H9 (cell line): ENCODE data around the gene EFCAB5. TPM values are rescaled to one million over a fixed set of nuclear protein-coding genes. Genes with fewer than 3 reads are reported as not detected.
"Not testable (repeated sequence)": the region's sequence is repeated elsewhere in the genome, so short reads cannot be mapped to it uniquely, and the experiment has no call there.

Experiments used
- DNase-seq: peaks from one replicate; pipeline ENCODE4 v3.0.0-alpha.2; 2017
- H2AFZ ChIP-seq: one replicate; pipeline ENCODE4 v1.6.1; 2013; ENCODE audit warnings: mild to moderate bottlenecking, low read length, control low read depth, moderate library complexity
- H2AK5ac ChIP-seq: 2 replicates; pipeline ENCODE4 v1.6.1; 2013; ENCODE audit warnings: low read length, control low read depth, mixed read lengths; ENCODE audit not compliant: insufficient read length
- H2BK120ac ChIP-seq: one replicate; pipeline ENCODE4 v1.6.1; 2013; ENCODE audit warnings: low read depth, mild to moderate bottlenecking, low read length, control low read depth, inconsistent platforms; ENCODE audit not compliant: poor library complexity, severe bottlenecking
- H2BK12ac ChIP-seq: 2 replicates; pipeline ENCODE4 v1.6.1; 2013; ENCODE audit warnings: low read length, control low read depth, mixed read lengths, low read depth; ENCODE audit not compliant: insufficient read length
- H2BK15ac ChIP-seq: 2 replicates; pipeline ENCODE4 v1.6.1; 2013; ENCODE audit warnings: low read depth, low read length, control low read depth
- H2BK20ac ChIP-seq: one replicate; pipeline ENCODE4 v1.6.1; 2013; ENCODE audit warnings: low read depth, mild to moderate bottlenecking, low read length, control low read depth, inconsistent platforms; ENCODE audit not compliant: poor library complexity, severe bottlenecking
- H2BK5ac ChIP-seq: 2 replicates; pipeline ENCODE4 v1.6.1; 2013; ENCODE audit warnings: low read length, control low read depth, mixed read lengths; ENCODE audit not compliant: insufficient read length
- H3K14ac ChIP-seq: 2 replicates; pipeline ENCODE4 v1.6.1; 2013; ENCODE audit warnings: low read length, control low read depth; ENCODE audit not compliant: insufficient read depth
- H3K18ac ChIP-seq: 2 replicates; pipeline ENCODE4 v1.6.1; 2013; ENCODE audit warnings: low read depth, mild to moderate bottlenecking, mixed read lengths, low read length, control low read depth; ENCODE audit not compliant: insufficient read length
- H3K23ac ChIP-seq: 2 replicates; pipeline ENCODE4 v1.6.1; 2013; ENCODE audit warnings: low read length, control low read depth, mixed read lengths, low read depth; ENCODE audit not compliant: insufficient read length
- H3K23me2 ChIP-seq: 2 replicates; pipeline ENCODE4 v1.6.1; 2013; ENCODE audit warnings: low read depth, mild to moderate bottlenecking, mixed read lengths, low read length, control low read depth; ENCODE audit not compliant: insufficient read length, poor library complexity, severe bottlenecking
- H3K27ac ChIP-seq: 2 replicates; pipeline ENCODE4 v1.5.1; 2013; ENCODE audit warnings: low read length, control low read depth, mixed read lengths, low read depth; ENCODE audit not compliant: insufficient read length
- H3K27me3 ChIP-seq: 2 replicates; pipeline ENCODE4 v1.6.1; 2013; ENCODE audit warnings: low read length, control low read depth, inconsistent platforms; ENCODE audit not compliant: insufficient read depth
- H3K4ac ChIP-seq: 2 replicates; pipeline ENCODE4 v1.6.1; 2013; ENCODE audit warnings: low read depth, mild to moderate bottlenecking, control low read depth, inconsistent platforms, low read length, moderate library complexity
- H3K4me1 ChIP-seq: 2 replicates; pipeline ENCODE4 v1.6.1; 2013; ENCODE audit warnings: low read length, control low read depth, inconsistent platforms; ENCODE audit not compliant: insufficient read depth
- H3K4me2 ChIP-seq: 2 replicates; pipeline ENCODE4 v1.6.1; 2013; ENCODE audit warnings: low read length, control low read depth, mixed read lengths; ENCODE audit not compliant: insufficient read length, insufficient read depth
- H3K56ac ChIP-seq: 2 replicates; pipeline ENCODE4 v1.6.1; 2013; ENCODE audit warnings: low read depth, mild to moderate bottlenecking, mixed read lengths, low read length, control low read depth; ENCODE audit not compliant: insufficient read length
- H3K79me1 ChIP-seq: 2 replicates; pipeline ENCODE4 v1.6.1; 2013; ENCODE audit warnings: low read depth, mild to moderate bottlenecking, moderate library complexity, low read length, control low read depth, inconsistent platforms; ENCODE audit not compliant: insufficient read depth, poor library complexity, severe bottlenecking
- H3K79me2 ChIP-seq: 2 replicates; pipeline ENCODE4 v1.6.1; 2013; ENCODE audit warnings: low read length, control low read depth, inconsistent platforms; ENCODE audit not compliant: insufficient read depth
- H3K9ac ChIP-seq: 2 replicates; pipeline ENCODE4 v1.6.1; 2013; ENCODE audit warnings: low read length, control low read depth, mixed read lengths; ENCODE audit not compliant: insufficient read length; ENCODE audit errors: extremely low read depth
- H3K9me3 ChIP-seq: one replicate; pipeline ENCODE4 v1.6.1; 2013; ENCODE audit warnings: low read depth, low read length, inconsistent platforms; ENCODE audit not compliant: control insufficient read depth
- H3T11ph ChIP-seq: one replicate; pipeline ENCODE4 v1.6.1; 2013; ENCODE audit warnings: mild to moderate bottlenecking, low read length, control low read depth, inconsistent platforms
- H4K20me1 ChIP-seq: one replicate; pipeline ENCODE4 v1.6.1; 2013; ENCODE audit not compliant: control insufficient read depth, insufficient read length, insufficient read depth
- H4K5ac ChIP-seq: 2 replicates; pipeline ENCODE4 v1.6.1; 2013; ENCODE audit warnings: low read depth, mild to moderate bottlenecking, mixed read lengths, low read length, control low read depth; ENCODE audit not compliant: insufficient read length
- H4K8ac ChIP-seq: replicated peaks from 2 replicates; pipeline ENCODE4 v1.6.1; 2013; ENCODE audit warnings: low read length, control low read depth, mixed read lengths, low read depth; ENCODE audit not compliant: insufficient read length
- H4K91ac ChIP-seq: 2 replicates; pipeline ENCODE4 v1.6.1; 2013; ENCODE audit warnings: low read depth, mild to moderate bottlenecking, moderate library complexity, mixed read lengths, low read length, control low read depth; ENCODE audit not compliant: insufficient read length
- H3K27ac Mint-ChIP-seq, 3 experiments: 2 replicates in 2 of 3; 3 replicates in 1 of 3; pipeline ENCODE4 v1.8.0; 2020 to 2021; ENCODE audit warnings: mixed read lengths in 3 of 3, mild to moderate bottlenecking in 1 of 3, moderate library complexity in 1 of 3
- H3K27me3 Mint-ChIP-seq: 2 replicates; pipeline ENCODE4 v1.8.0; 2021; ENCODE audit warnings: low read depth, mild to moderate bottlenecking, moderate library complexity, mixed read lengths
- H3K36me3 Mint-ChIP-seq, 3 experiments: 2 replicates in 2 of 3; 3 replicates in 1 of 3; pipeline ENCODE4 v1.8.0; 2020 to 2021; ENCODE audit warnings: low read depth in 3 of 3, mixed read lengths in 3 of 3; ENCODE audit not compliant: insufficient read depth in 1 of 3
- H3K4me1 Mint-ChIP-seq, 2 experiments: 2 replicates each; pipeline ENCODE4 v1.8.0; 2020; ENCODE audit warnings: mixed read lengths in 2 of 2
- H3K4me3 Mint-ChIP-seq, 2 experiments: 2 replicates in 1 of 2; 3 replicates in 1 of 2; pipeline ENCODE4 v1.8.0; 2020 to 2021; ENCODE audit warnings: mild to moderate bottlenecking in 2 of 2, mixed read lengths in 2 of 2, moderate library complexity in 1 of 2
- H3K9me3 Mint-ChIP-seq, 2 experiments: 2 replicates in 1 of 2; 3 replicates in 1 of 2; pipeline ENCODE4 v1.8.0; 2020; ENCODE audit warnings: mild to moderate bottlenecking in 2 of 2, mixed read lengths in 2 of 2, moderate library complexity in 1 of 2
- CTCF ChIP-seq: fragments of 200-600 bp; sonication (generic); conservative IDR thresholded peaks from 3 replicates; pipeline ENCODE4 v1.8.0; 2021; ENCODE audit warnings: antibody characterized with exemption, mild to moderate bottlenecking
- WGBS: extraction: QIAGEN DNeasy Blood & Tissue Kit; methylation state at CpG from one replicate; pipeline ENCODE4 v1.1.7; 2013; ENCODE audit warnings: missing lambda C conversion rate, low lambda C conversion rate, mixed read lengths; ENCODE audit not compliant: insufficient read length; ENCODE audit errors: extremely low coverage; 5-methylcytosine and 5-hydroxymethylcytosine counted together
- total RNA-seq: library from RNA; stranded (reverse); gene quantifications from 2 replicates; pipeline ENCODE4 v1.2.1, GENCODE V29; 2021

EFCAB5 gene
- total RNA-seq, 1 experiment from 2014 or later, result not detected

- Histone ChIP-seq H3K27ac (no peak overlapping the region), H3K23me2 (no peaks in the 10 kb centered on the region), H3K4me2 (no peak overlapping the region), H2BK15ac (no peak overlapping the region), H3K9me3 (no peaks in the 10 kb centered on the region), H3K9ac (no peak overlapping the region), H2BK20ac (no peak overlapping the region), H2BK5ac (no peak overlapping the region), H2AFZ (no peak overlapping the region), H3K18ac (no peak overlapping the region), H3K56ac (no peak overlapping the region), H3K27me3 (no peaks in the 10 kb centered on the region), H4K91ac (no peak overlapping the region), H3K23ac (no peak overlapping the region), H3K4me1 (no peaks in the 10 kb centered on the region), H4K20me1 (no peaks in the 10 kb centered on the region), H3K79me1 (no peaks in the 10 kb centered on the region), H3K4ac (no peak overlapping the region), H2BK12ac (no peak overlapping the region), H3T11ph (no peak overlapping the region), H2AK5ac (no peak overlapping the region), H4K5ac (no peak overlapping the region), H3K14ac (no peak overlapping the region), H2BK120ac (no peak overlapping the region), H4K8ac (no peak overlapping the region), H3K79me2 (no peaks in the 10 kb centered on the region)
- no peak overlapping the region for H3K4me3 Mint-ChIP-seq
- H3K4me1 Mint-ChIP-seq, result no peaks in the 10 kb centered on the region
- TF ChIP-seq CTCF, result no peak
- no peaks in the 10 kb centered on the region for H3K27me3 Mint-ChIP-seq
- no peak for DNase-seq
- no peak overlapping the region for H3K27ac Mint-ChIP-seq
- H3K9me3 Mint-ChIP-seq, result no peaks in the 10 kb centered on the region
- no peaks in the 10 kb centered on the region for H3K36me3 Mint-ChIP-seq
Observed at GRCh38 chr17:29892201-29892600, 49.2 kb upstream of the EFCAB5 start.

GRCh38 chr17:29897136-29897535 is 44.3 kb upstream of the EFCAB5 start:
- not testable (repeated sequence) for H4K5ac ChIP-seq, DNase-seq, H3K27ac ChIP-seq, H3K9me3 ChIP-seq, H4K20me1 ChIP-seq, H2BK12ac ChIP-seq, H3K27ac Mint-ChIP-seq, H3K56ac ChIP-seq, H3K4me3 Mint-ChIP-seq, H3K4ac ChIP-seq, H2BK120ac ChIP-seq, H3K9ac ChIP-seq, H2AK5ac ChIP-seq, H3K79me1 ChIP-seq, H3K4me2 ChIP-seq, H3K4me1 Mint-ChIP-seq, H3K14ac ChIP-seq, H2BK15ac ChIP-seq, H2BK5ac ChIP-seq, H2BK20ac ChIP-seq, H3K23me2 ChIP-seq, H3K27me3 Mint-ChIP-seq, H4K8ac ChIP-seq, H4K91ac ChIP-seq, H3T11ph ChIP-seq, H3K4me1 ChIP-seq, H3K9me3 Mint-ChIP-seq, H3K23ac ChIP-seq, H3K27me3 ChIP-seq, H2AFZ ChIP-seq, H3K36me3 Mint-ChIP-seq, H3K79me2 ChIP-seq, H3K18ac ChIP-seq
- no CpG with 5 or more reads among the region's 4 CpGs for WGBS
